Bronchial smooth muscle cell (primary cell): ENCODE data around the gene SNAP47. TPM values are rescaled to one million over a fixed set of nuclear protein-coding genes. Genes with fewer than 3 reads are reported as not detected.

Experiments used
- total RNA-seq: library from RNA; depleted of rRNA; stranded (reverse); fragments of >200 nt; gene quantifications from 2 replicates; pipeline ENCODE4 v1.2.1, GENCODE V29; 2014

The SNAP47 gene, protein sequence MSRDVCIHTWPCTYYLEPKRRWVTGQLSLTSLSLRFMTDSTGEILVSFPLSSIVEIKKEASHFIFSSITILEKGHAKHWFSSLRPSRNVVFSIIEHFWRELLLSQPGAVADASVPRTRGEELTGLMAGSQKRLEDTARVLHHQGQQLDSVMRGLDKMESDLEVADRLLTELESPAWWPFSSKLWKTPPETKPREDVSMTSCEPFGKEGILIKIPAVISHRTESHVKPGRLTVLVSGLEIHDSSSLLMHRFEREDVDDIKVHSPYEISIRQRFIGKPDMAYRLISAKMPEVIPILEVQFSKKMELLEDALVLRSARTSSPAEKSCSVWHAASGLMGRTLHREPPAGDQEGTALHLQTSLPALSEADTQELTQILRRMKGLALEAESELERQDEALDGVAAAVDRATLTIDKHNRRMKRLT
- 63.5 and 69.9 TPM in 2 replicates for total RNA-seq

DNA sequence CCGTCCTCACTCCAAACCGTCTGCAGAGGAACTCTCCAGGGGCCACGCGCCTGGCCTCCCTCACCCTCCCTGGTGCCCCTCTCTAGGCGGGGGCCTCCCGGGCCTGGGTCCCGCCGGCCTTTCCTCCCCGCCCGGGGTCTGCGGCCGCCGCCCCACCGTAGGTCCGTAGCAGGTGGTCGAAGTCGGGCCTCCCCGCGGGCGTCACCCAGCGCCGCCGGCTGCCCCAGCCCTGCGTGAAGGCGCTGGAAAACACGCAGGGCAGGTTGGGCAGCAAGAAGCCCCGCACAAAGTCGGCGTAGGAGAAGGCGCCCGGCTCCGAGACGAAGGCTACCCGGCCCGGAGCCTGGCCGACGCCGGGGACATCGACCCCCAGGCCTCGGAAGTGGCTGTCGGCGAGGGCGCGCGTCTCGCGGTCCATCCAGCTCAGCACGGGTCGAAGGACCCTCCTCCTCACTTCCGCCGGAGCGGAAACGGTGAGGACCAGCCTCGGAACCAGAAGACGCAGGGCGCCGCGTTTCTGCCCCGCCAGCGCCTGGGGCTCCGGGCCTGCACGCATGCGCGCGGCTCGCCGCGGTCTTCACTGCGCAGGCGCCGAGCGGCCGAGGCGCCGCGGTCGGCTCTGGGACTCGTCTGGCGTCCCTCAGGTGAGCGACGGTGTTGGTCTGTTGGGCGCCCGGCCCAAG lies at the start of gene SNAP47, which contains the start of gene JMJD4:
Gene SNAP47, plus strand, starts transcription at position 580 of the 683 bp plus-strand sequence. CDS start 12,302 bp downstream, outside the sequence.
Gene JMJD4, minus strand, starts transcription at position 447 of the 683 bp plus-strand sequence. Its CDS starts 29 bp downstream, at position 418.

DNA sequence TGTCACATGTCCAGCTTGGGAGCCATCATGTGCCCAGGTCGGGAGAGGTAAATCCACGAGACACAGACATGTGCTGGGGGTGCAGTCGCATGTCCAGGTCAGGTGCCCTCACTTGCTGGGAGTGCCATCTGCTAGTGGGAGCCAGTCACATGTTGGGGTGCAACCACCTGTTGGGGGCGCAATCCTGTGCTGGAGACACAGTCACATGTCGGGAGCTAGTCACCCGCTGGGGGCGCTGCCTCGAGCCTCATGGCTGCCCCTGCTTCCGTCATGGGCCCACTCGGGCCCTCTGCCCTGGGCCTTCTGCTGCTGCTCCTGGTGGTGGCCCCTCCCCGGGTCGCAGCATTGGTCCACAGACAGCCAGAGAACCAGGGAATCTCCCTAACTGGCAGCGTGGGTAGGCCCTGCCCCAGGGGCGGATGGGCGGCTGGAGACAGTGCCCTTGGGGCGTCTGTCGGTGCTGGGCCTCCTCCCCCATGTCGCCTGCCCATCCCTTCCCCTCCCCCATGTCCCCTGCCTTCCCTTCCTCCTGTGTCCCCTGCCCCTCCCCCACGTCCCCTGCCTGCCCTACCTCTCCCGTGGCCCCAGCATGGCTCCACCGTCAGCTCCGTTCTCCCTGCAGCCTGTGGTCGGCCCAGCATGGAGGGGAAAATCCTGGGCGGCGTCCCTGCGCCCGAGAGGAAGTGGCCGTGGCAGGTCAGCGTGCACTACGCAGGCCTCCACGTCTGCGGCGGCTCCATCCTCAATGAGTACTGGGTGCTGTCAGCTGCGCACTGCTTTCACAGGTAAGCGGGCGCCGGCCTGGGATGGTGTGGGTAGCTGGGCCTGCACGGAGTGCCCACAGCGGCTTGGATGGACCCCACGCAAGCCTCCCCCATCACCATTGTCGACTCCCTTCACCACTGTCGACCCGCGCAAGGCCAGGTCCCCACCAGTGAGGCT lies 80.5 kb downstream of the SNAP47 start, which contains the start of gene PRSS38:
Gene PRSS38, plus strand, starts transcription at position 208 of the 942 bp plus-strand sequence. Its CDS starts 42 bp downstream, at position 250.

Other genes with a start within 250 kb of the SNAP47 start
- 4.1 and 5.7 TPM in 2 replicates for gene ZNF678, start 171.9 kb upstream of the SNAP47 start, total RNA-seq
- gene JMJD4, start 133 bp upstream of the SNAP47 start, total RNA-seq = 20.8 and 31.3 TPM in 2 replicates
- gene PRSS38, start 80.2 kb downstream of the SNAP47 start, total RNA-seq = not detected in 2 replicates
- gene WNT9A, start 212.5 kb downstream of the SNAP47 start, total RNA-seq = 1.6 and 2.8 TPM in 2 replicates